Right lobe of liver (tissue), 4 donors: ENCODE results near the gene ULK1.

ENCODE experiments used
- CTCF ChIP-seq, 4 donors: fragments of 200-600 bp in 3 of 4; fragments of 450-650 bp in 1 of 4; IDR thresholded peaks; one replicate each; pipeline versions ENCODE4 v1.5.1 to v1.8.0; 2016 to 2022; ENCODE audit warnings: antibody characterized with exemption in 4 of 4, mild to moderate bottlenecking in 2 of 4
- POLR2A ChIP-seq: fragments of 450-650 bp; IDR thresholded peaks from one replicate; pipeline ENCODE4 v1.6.1; 2017; ENCODE audit warnings: antibody characterized with exemption, mild to moderate bottlenecking
- donor health status: DM: no; HTN: no; CAD: no.
- donor health status: DM: no; HTN: no; CAD: no.
- donor health status: DM: no; HTN: yes; CAD: no.

GRCh38 chr12:131851741-131852550 is 42.5 kb upstream of the ULK1 start:
- TF ChIP-seq CTCF (IDR thresholded peaks at IDR 0.05) = no peak
- no peak for TF ChIP-seq POLR2A
